A673 (cell line): ENCODE results near the gene IL1RAPL2.

Experiments used
- EZH2 ChIP-seq: fragments of 200-600 bp; sonication (generic); IDR thresholded peaks from 2 replicates; pipeline ENCODE4 v1.6.1; 2017; ENCODE audit warnings: borderline replicate concordance, low read depth, mild to moderate bottlenecking, mixed read lengths, antibody characterized with exemption, low read length; ENCODE audit not compliant: poor library complexity, severe bottlenecking
- TF ChIP-seq, protein P1 (sequence below): fragments of 300-800, 200-600 bp; sonication (generic); conservative IDR thresholded peaks from 2 replicates; pipeline ENCODE4 v1.5.1; 2017; ENCODE audit warnings: low read depth, mild to moderate bottlenecking, antibody characterized with exemption, low read length, moderate library complexity, mixed read lengths

DNA sequence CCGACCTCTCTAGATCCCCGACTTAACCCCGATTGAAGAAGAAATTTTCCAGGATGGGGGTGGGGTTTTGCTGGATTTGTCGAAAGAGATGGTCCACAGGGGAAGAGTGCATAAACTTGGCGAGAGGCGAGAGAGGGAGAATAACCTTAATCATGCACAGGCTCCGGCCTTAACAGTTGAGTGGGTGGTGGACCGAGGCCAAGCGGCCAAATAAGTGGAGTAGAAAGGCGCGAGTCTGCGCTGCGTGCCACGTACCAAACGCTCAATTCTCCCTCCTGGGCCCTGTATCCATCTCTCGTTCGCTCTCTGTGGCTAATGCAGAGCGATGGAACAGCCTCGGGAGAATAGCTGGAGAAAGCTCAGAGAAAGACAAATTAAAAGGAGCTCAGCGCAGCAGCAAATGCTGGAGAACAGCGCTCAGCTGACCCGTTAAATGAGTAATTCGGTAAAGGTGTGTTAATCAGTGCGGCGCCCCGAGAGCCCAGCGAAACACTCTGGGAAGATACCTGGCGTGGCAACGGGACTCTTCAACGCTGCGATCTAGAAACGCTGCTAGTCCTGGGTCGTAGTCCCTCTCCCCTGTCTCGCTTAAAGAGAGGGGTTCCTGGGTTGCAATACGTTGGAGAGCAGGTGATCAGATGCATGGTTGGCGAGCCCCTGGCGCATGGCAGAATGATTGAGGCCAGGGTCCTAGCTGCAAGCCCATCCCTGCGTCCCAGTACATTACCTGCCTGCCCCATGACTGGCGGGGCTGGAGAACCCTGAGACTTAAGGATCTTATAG is 887 bp upstream of the IL1RAPL2 start:
- TF ChIP-seq, protein P1, sequence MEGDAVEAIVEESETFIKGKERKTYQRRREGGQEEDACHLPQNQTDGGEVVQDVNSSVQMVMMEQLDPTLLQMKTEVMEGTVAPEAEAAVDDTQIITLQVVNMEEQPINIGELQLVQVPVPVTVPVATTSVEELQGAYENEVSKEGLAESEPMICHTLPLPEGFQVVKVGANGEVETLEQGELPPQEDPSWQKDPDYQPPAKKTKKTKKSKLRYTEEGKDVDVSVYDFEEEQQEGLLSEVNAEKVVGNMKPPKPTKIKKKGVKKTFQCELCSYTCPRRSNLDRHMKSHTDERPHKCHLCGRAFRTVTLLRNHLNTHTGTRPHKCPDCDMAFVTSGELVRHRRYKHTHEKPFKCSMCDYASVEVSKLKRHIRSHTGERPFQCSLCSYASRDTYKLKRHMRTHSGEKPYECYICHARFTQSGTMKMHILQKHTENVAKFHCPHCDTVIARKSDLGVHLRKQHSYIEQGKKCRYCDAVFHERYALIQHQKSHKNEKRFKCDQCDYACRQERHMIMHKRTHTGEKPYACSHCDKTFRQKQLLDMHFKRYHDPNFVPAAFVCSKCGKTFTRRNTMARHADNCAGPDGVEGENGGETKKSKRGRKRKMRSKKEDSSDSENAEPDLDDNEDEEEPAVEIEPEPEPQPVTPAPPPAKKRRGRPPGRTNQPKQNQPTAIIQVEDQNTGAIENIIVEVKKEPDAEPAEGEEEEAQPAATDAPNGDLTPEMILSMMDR: no peak
- no peak for TF ChIP-seq EZH2
